Measurements from ENCODE around the gene PIP4K2A. TPM values are rescaled to one million over a fixed set of nuclear protein-coding genes. Genes with fewer than 3 reads are reported as not detected.

The PIP4K2A gene
- total RNA-seq, 1 experiment from 2014 or later = 20.2 TPM

DNA sequence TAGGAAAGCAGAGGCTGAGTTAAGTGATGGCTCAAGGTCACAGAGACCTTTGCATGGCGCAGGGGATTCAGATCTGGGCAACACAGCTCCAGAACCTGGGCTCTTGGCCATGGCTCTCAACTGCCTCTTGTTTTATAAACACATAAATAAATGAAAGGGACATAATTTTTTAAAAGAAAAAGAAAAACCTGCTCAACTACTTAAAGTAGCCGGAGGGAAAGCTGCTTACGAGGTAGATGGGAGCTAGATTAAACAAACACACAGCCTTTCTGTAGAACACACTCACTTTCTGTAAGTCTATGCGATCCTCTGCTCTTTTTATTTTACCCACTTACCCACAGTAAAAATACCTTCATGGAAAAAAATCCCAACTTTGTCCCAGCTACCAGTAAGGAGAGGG, 81.3 kb downstream of the PIP4K2A start:
- Histone ChIP-seq H3F3A (ENCODE audit: low read length, unreplicated experiment) (no peaks in the 10 kb centered on the region), H3K79me2 (ENCODE audit: low read length) (peaks cover 88% of the 10 kb centered on the region), H3K9me3 (ENCODE audit: low read length) (no peaks in the 10 kb centered on the region), H3K4me2 (ENCODE audit: low read length) (peak overlapping the region; percentile 84), H3K27ac (ENCODE audit: low read length) (peak overlapping the region; percentile 89), H3K4me3 (ENCODE audit: low read length) (peak overlapping the region; percentile 43; the same call in 1 of the 2 replicates), H2AFZ (ENCODE audit: low read length) (no peak overlapping the region), H3K9me2 (replicated peaks; ENCODE audit: low read length) (no peaks in the 10 kb centered on the region), H3K36me3 (ENCODE audit: low read depth, low read length) (no peaks in the 10 kb centered on the region), H3K27me3 (ENCODE audit: low read length) (no peaks in the 10 kb centered on the region), H3K9ac (ENCODE audit: low read length) (peak overlapping the region; percentile 37; the same call in 1 of the 2 replicates), H4K20me1 (ENCODE audit: low read length) (no peaks in the 10 kb centered on the region), H3K4me1 (ENCODE audit: insufficient read depth, low read length) (peaks cover 31% of the 10 kb centered on the region)
- TF ChIP-seq EZH2phosphoT487 (IDR thresholded peaks at IDR 0.05; ENCODE audit: borderline replicate concordance, low read length) (no peak), EZH2 (IDR thresholded peaks at IDR 0.05; ENCODE audit: low read length, unreplicated experiment) (no peak)
- TF ChIP-seq, protein P1, sequence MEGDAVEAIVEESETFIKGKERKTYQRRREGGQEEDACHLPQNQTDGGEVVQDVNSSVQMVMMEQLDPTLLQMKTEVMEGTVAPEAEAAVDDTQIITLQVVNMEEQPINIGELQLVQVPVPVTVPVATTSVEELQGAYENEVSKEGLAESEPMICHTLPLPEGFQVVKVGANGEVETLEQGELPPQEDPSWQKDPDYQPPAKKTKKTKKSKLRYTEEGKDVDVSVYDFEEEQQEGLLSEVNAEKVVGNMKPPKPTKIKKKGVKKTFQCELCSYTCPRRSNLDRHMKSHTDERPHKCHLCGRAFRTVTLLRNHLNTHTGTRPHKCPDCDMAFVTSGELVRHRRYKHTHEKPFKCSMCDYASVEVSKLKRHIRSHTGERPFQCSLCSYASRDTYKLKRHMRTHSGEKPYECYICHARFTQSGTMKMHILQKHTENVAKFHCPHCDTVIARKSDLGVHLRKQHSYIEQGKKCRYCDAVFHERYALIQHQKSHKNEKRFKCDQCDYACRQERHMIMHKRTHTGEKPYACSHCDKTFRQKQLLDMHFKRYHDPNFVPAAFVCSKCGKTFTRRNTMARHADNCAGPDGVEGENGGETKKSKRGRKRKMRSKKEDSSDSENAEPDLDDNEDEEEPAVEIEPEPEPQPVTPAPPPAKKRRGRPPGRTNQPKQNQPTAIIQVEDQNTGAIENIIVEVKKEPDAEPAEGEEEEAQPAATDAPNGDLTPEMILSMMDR (conservative IDR thresholded peaks at IDR 0.05; ENCODE audit: low read depth, low read length) = no peak
- peak; percentile 78 for DNase-seq
- ChIA-PET CTCF (no interaction called here), POLR2A (ENCODE audit: unreplicated experiment) (interaction anchor here (0.6 kb wide), 1 partner anchor 50 kb away, joined by 5 read pairs; no protein-coding TSS in a partner anchor)
- no TSS peak for BruUV-seq (replicated peaks)
- intact Hi-C loops (cut with micrococcal nuclease) = no loop called here
- ATAC-seq = no peak; the same call in 1 of the 2 replicates

DNA sequence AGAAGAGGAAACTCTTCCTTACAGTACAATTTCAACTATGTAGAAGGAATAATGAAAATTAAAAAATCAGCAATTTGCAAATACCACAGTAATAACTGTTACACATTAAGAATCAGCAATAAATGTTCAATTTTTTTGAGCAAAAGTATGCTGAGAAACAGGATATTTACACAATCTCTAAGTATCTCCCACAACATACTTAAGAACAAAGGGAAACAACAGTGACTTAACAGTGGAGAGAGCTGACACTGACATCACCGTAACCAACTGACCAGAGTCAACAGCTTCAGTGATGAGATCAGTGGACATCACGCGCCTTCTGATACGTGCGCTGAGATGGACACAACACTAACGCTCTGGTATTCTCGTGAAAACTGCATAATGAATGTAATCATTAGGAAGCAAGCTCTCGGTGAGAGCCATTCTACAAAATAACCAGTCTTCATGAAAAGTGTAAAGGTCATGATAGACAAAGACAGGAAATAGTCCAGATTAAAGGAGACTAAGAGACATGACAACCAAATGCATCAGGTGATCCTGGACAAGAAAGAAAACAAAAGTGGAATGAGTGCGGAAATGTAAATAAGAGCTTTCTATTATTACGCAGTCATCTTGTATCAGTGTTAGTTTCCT, 82.6 kb downstream of the PIP4K2A start:
- ChIA-PET POLR2A (ENCODE audit: unreplicated experiment) (no interaction called here), CTCF (no interaction called here)
- H3K4me2 ChIP-seq (ENCODE audit: low read length) = no peak overlapping the region
- intact Hi-C loops (cut with micrococcal nuclease) = no loop called here
- no peak for TF ChIP-seq EZH2phosphoT487 (IDR thresholded peaks at IDR 0.05; ENCODE audit: borderline replicate concordance, low read length)
- no peak for TF ChIP-seq EZH2 (IDR thresholded peaks at IDR 0.05; ENCODE audit: low read length, unreplicated experiment)
- TF ChIP-seq, protein P1 (conservative IDR thresholded peaks at IDR 0.05; ENCODE audit: low read depth, low read length) = no peak
- H3K4me3 ChIP-seq (ENCODE audit: low read length) = no peak overlapping the region
- H3K4me1 ChIP-seq (ENCODE audit: insufficient read depth, low read length) = peaks cover 43% of the 10 kb centered on the region
- H3K79me2 ChIP-seq (ENCODE audit: low read length) = peaks cover 90% of the 10 kb centered on the region
- no peak overlapping the region for H3K9ac ChIP-seq (ENCODE audit: low read length)
- H3K36me3 ChIP-seq (ENCODE audit: low read depth, low read length) = no peaks in the 10 kb centered on the region
- no peaks in the 10 kb centered on the region for H3K27me3 ChIP-seq (ENCODE audit: low read length)
- no peak overlapping the region for H2AFZ ChIP-seq (ENCODE audit: low read length)
- H3K9me2 ChIP-seq (replicated peaks; ENCODE audit: low read length) = no peaks in the 10 kb centered on the region
- no peaks in the 10 kb centered on the region for H3F3A ChIP-seq (ENCODE audit: low read length, unreplicated experiment)
- DNase-seq (no peak), ATAC-seq (no peak)
- H3K9me3 ChIP-seq (ENCODE audit: low read length) = no peaks in the 10 kb centered on the region
- H3K27ac ChIP-seq (ENCODE audit: low read length) = no peak overlapping the region
- no peaks in the 10 kb centered on the region for H4K20me1 ChIP-seq (ENCODE audit: low read length)
- BruUV-seq (replicated peaks) = no TSS peak

DNA sequence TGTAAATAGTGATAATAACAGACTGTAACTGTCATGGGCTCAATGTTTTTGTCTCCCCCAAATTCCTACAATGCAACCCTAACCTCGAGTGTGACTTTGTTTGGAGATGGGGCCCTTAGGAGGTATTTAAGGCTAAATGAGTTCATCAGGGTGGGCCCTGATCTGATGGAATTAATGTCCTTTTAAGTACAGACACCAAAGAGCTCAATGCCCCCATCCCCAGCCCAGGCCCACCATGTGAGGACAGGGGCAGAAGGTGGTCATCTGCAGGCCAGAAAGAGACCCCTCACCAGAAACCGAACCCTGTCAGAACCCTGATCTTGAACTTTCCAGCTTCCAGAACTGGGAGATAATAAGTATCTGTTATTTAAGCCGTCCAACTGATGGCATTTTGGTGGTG, 83.2 kb downstream of the PIP4K2A start:
- Histone ChIP-seq H3K4me2 (ENCODE audit: low read length) (no peak overlapping the region), H3K9ac (ENCODE audit: low read length) (no peak overlapping the region), H3K9me2 (replicated peaks; ENCODE audit: low read length) (no peaks in the 10 kb centered on the region), H4K20me1 (ENCODE audit: low read length) (no peaks in the 10 kb centered on the region), H3K4me3 (ENCODE audit: low read length) (no peak overlapping the region), H3K36me3 (ENCODE audit: low read depth, low read length) (no peaks in the 10 kb centered on the region), H3K79me2 (ENCODE audit: low read length) (peaks cover 90% of the 10 kb centered on the region), H3K27me3 (ENCODE audit: low read length) (no peaks in the 10 kb centered on the region), H3K4me1 (ENCODE audit: insufficient read depth, low read length) (peaks cover 49% of the 10 kb centered on the region), H3K9me3 (ENCODE audit: low read length) (no peaks in the 10 kb centered on the region), H3F3A (ENCODE audit: low read length, unreplicated experiment) (no peaks in the 10 kb centered on the region), H2AFZ (ENCODE audit: low read length) (no peak overlapping the region), H3K27ac (ENCODE audit: low read length) (no peak overlapping the region)
- TF ChIP-seq EZH2phosphoT487 (IDR thresholded peaks at IDR 0.05; ENCODE audit: borderline replicate concordance, low read length) (no peak), EZH2 (IDR thresholded peaks at IDR 0.05; ENCODE audit: low read length, unreplicated experiment) (no peak)
- TF ChIP-seq, protein P1 (conservative IDR thresholded peaks at IDR 0.05; ENCODE audit: low read depth, low read length) = no peak
- ChIA-PET CTCF (no interaction called here), POLR2A (ENCODE audit: unreplicated experiment) (no interaction called here)
- BruUV-seq (replicated peaks) = no TSS peak
- intact Hi-C loops (cut with micrococcal nuclease) = no loop called here
- no peak for ATAC-seq
- DNase-seq = no peak

Data from PC-3 (cell line).